Glutamatergic neuron (in vitro differentiated cells): ENCODE measurements around the gene EIF4G3. TPM values are rescaled to one million over a fixed set of nuclear protein-coding genes. Genes with fewer than 3 reads are reported as not detected.

ENCODE experiments used
- DNase-seq: peaks from one replicate; pipeline ENCODE4 v3.0.0; 2022
- H3K27ac Mint-ChIP-seq: one replicate; pipeline ENCODE4 v1.8.0; 2020; ENCODE audit warnings: mild to moderate bottlenecking, mixed read lengths, inconsistent platforms; ENCODE audit not compliant: unreplicated experiment
- H3K27me3 Mint-ChIP-seq: one replicate; pipeline ENCODE4 v1.8.0; 2020; ENCODE audit warnings: mild to moderate bottlenecking, moderate library complexity, mixed read lengths, inconsistent platforms; ENCODE audit not compliant: unreplicated experiment
- H3K36me3 Mint-ChIP-seq: one replicate; pipeline ENCODE4 v1.8.0; 2020; ENCODE audit warnings: mild to moderate bottlenecking, mixed read lengths, inconsistent platforms; ENCODE audit not compliant: unreplicated experiment
- H3K4me1 Mint-ChIP-seq: one replicate; pipeline ENCODE4 v1.8.0; 2020; ENCODE audit warnings: mild to moderate bottlenecking, low read depth, mixed read lengths, inconsistent platforms; ENCODE audit not compliant: unreplicated experiment
- H3K4me3 Mint-ChIP-seq: one replicate; pipeline ENCODE4 v1.8.0; 2020; ENCODE audit warnings: mild to moderate bottlenecking, mixed read lengths, inconsistent platforms; ENCODE audit not compliant: unreplicated experiment
- H3K9me3 Mint-ChIP-seq: one replicate; pipeline ENCODE4 v1.8.0; 2020; ENCODE audit warnings: mild to moderate bottlenecking, moderate library complexity, mixed read lengths, inconsistent platforms; ENCODE audit not compliant: unreplicated experiment
- total RNA-seq: library from RNA; stranded (reverse); fragmentation: NEBNext Ultra II Directional; extraction: Animal tissue kit (Norgen Biotek cat#: 25700); gene quantifications from one replicate; pipeline ENCODE4 v1.2.1, GENCODE V29; 2021; ENCODE audit not compliant: unreplicated experiment
- TF ChIP-seq, protein P1 (sequence below): fragments of 200-600 bp; sonication (generic); IDR thresholded peaks from one replicate; pipeline ENCODE4 v1.5.0; 2021; ENCODE audit not compliant: partially characterized antibody, unreplicated experiment

The EIF4G3 gene
- total RNA-seq, 1 donor from 2014 or later: 100 TPM

DNA sequence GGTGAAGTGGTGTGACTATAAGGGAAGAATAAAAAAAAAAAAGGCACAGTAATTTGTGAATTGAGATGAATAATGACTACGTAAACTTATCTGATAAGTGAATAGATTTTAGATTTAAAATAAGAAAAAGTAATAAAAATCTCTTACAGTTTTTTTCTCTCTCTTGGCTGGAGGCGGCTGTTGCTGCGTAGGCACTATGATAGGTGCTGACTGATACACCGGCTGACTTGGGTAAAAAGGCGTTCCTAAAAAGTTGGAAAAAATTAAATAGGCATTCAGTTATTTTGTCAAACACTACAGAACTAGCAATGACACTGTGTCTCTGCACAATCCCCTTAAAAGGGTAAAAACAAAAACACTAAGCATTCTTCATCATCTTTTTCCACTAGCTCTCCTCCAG lies 203.8 kb downstream of the EIF4G3 start:
- Mint-ChIP-seq H3K27ac (no peak overlapping the region), H3K9me3 (peaks cover 2% of the 10 kb centered on the region)

DNA sequence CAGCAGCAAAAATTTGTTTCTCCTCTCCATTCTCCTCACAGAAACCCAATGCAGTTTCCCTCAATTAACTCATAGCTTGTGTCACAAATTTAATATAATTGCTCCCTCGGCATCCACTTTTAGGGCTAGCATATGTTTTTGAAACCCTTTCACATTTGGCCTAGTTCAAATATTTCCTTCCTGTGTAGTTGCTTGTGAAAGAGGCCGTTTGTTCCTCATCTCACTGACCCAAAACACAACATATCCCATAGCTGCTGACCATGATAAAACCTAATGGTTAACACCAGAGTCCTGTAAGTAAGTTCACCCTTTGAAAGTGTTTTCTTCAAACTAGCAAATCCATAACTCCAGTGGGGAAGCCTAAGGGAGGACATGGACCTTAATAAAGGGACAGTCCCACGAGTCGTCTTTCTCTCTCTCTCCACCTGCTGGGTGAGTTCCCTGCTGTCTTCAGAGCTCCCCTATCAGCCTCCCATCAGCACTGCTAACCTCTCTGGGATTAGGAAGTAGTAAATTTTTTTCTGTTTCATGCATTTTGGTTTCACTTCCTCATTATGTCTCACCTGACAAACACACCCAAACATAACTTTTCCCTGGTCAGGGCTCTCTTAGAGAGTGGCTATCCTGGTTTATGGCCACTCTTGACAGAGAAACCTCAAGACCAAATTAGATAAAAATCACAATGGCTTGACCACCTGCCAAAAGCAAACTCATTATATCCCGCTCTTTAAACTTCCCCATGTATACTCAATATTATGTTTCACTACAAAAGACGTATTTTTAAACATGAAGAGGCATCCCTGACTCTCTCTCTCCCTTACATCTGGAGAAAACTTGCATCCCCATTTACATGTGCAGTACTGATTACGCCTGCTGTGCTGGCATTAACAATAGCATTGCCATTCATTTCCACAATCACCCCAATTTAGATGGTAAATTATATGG lies 211.9 kb downstream of the EIF4G3 start:
- Mint-ChIP-seq H3K36me3 (no peaks in the 10 kb centered on the region), H3K27ac (no peak overlapping the region), H3K27me3 (no peaks in the 10 kb centered on the region), H3K9me3 (no peaks in the 10 kb centered on the region), H3K4me3 (no peak overlapping the region), H3K4me1 (no peaks in the 10 kb centered on the region)
- DNase-seq: no peak
- TF ChIP-seq, protein P1, sequence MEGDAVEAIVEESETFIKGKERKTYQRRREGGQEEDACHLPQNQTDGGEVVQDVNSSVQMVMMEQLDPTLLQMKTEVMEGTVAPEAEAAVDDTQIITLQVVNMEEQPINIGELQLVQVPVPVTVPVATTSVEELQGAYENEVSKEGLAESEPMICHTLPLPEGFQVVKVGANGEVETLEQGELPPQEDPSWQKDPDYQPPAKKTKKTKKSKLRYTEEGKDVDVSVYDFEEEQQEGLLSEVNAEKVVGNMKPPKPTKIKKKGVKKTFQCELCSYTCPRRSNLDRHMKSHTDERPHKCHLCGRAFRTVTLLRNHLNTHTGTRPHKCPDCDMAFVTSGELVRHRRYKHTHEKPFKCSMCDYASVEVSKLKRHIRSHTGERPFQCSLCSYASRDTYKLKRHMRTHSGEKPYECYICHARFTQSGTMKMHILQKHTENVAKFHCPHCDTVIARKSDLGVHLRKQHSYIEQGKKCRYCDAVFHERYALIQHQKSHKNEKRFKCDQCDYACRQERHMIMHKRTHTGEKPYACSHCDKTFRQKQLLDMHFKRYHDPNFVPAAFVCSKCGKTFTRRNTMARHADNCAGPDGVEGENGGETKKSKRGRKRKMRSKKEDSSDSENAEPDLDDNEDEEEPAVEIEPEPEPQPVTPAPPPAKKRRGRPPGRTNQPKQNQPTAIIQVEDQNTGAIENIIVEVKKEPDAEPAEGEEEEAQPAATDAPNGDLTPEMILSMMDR: no peak

More for the DNA sequence above, 203.8 kb downstream of the EIF4G3 start:
- Mint-ChIP-seq H3K36me3 (no peaks in the 10 kb centered on the region), H3K4me3 (no peak overlapping the region), H3K27me3 (peaks cover 1% of the 10 kb centered on the region), H3K4me1 (no peaks in the 10 kb centered on the region)
- DNase-seq: no peak
- TF ChIP-seq, protein P1: no peak

DNA sequence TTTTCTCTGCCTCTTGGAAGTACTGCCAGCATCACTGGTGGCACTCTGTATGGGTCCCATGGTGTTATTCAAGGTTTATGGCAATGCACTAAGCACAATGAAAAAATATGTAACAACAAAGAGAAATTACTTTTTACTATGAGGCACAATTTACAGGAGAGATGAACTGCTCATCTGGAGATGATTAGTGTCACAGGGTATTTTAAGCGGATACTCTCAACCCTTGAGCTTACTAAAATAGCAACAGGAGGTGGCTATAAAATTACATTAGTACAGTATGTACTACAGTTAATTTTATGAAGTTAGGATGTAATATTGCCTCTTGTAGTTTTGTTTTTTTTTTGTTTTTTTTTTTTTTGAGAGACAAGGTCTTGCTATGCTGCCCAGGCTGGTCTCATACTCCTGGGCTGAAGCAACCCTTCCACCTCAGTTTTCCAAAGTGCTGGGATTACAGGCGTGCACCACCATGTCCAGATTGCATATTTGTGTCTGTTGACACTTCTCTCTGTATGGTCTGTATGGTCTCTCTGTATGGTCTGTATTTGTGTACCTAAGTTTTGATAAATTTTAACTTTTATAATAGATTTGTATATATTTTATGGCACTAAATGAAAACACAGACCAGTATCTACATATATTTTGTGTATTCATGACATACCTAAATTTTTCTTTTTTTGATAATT lies 214.0 kb downstream of the EIF4G3 start:
- no peaks in the 10 kb centered on the region for H3K9me3 Mint-ChIP-seq
- no peak overlapping the region for H3K4me3 Mint-ChIP-seq
- TF ChIP-seq, protein P1: no peak
- no peaks in the 10 kb centered on the region for H3K36me3 Mint-ChIP-seq
- no peak for DNase-seq
- H3K4me1 Mint-ChIP-seq: no peaks in the 10 kb centered on the region
- H3K27ac Mint-ChIP-seq: no peak overlapping the region
- no peaks in the 10 kb centered on the region for H3K27me3 Mint-ChIP-seq

GRCh38 chr1:20958430-20958829 lies 218.3 kb downstream of the EIF4G3 start:
- Mint-ChIP-seq H3K4me3 (no peak overlapping the region), H3K9me3 (no peaks in the 10 kb centered on the region), H3K4me1 (no peaks in the 10 kb centered on the region), H3K27me3 (no peaks in the 10 kb centered on the region), H3K27ac (no peak overlapping the region), H3K36me3 (no peaks in the 10 kb centered on the region)
- DNase-seq: no peak
- TF ChIP-seq, protein P1: no peak

GRCh38 chr1:20956272-20956671 lies 220.4 kb downstream of the EIF4G3 start:
- no peak overlapping the region for H3K27ac Mint-ChIP-seq
- TF ChIP-seq, protein P1: no peak

More at GRCh38 chr1:20956272-20956671, 220.4 kb downstream of the EIF4G3 start:
- Mint-ChIP-seq H3K36me3 (no peaks in the 10 kb centered on the region), H3K9me3 (no peaks in the 10 kb centered on the region), H3K27me3 (no peaks in the 10 kb centered on the region), H3K4me3 (no peak overlapping the region), H3K4me1 (no peaks in the 10 kb centered on the region)
- no peak for DNase-seq
